T1000 (cell line): ENCODE data around the gene GIPC2.
"Not testable (repeated sequence)": the region's sequence is repeated elsewhere in the genome, so short reads cannot be mapped to it uniquely, and the experiment has no call there.

Experiments used
- DNase-seq: peaks from one replicate; lab custom pipeline; 2025; ENCODE audit warnings: mixed read lengths; lab: John Stamatoyannopoulos, UW

The GIPC2 gene, protein sequence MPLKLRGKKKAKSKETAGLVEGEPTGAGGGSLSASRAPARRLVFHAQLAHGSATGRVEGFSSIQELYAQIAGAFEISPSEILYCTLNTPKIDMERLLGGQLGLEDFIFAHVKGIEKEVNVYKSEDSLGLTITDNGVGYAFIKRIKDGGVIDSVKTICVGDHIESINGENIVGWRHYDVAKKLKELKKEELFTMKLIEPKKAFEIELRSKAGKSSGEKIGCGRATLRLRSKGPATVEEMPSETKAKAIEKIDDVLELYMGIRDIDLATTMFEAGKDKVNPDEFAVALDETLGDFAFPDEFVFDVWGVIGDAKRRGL

DNA sequence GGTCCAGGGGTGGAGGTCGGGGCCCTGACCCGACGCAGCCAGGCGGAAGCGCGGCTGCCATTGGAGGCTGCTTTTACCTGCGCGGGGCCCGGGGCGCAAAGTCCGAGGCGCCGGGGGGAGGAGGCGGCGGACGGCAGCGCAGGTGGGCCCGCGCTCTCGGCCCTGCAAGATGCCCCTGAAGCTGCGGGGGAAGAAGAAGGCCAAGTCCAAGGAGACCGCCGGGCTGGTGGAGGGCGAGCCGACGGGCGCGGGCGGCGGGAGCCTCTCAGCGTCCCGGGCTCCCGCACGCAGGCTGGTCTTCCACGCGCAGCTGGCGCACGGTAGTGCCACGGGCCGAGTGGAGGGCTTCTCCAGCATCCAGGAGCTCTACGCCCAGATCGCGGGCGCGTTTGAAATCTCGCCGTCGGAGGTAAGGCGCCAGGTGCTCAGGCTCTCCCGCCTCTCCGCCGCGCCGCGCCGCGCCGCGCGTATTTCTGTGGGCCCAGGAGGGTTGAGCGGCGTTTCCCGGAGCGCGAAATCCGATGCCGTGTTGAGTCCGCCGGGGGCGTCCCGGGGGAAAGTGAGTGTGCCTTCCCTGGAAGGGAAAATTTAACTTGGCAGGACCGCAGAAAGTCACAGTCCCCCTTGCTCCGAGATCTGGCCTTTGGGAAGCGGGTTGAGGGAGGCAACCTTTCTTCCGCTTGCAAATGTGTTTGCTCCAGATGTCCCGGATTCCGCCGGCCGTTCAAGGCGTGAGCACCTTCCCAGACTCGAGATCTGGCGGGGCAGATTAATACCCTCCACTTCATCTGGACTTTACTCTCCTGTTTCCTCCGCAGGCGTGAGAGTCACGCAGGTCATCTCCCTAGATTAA, at the start of gene GIPC2:
Gene GIPC2, plus strand, starts transcription at position 41 of the 853 bp plus-strand sequence. Its CDS starts 129 bp downstream, at position 170.
- no peak for DNase-seq

GRCh38 chr1:77996734-77997133, 49.0 kb upstream of the GIPC2 start:
- no peak for DNase-seq

DNA sequence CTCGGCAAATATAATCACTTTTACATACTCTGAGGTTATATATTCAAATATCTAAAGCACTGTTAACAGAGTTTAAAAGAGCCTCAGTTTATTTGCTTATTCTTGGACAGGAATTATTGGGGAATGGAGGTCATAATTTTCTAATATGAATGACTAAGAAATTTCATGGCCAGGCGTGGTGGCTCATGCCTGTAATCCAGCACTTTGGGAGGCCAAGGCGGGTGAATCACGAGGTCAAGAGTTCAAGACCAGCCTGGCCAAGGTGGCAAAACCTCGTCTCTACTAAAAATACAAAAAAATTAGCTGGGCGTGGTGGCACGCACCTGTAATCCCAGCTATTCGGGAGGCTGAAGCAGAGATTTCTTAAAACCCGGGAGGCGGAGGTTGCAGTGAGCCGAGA, 45.2 kb upstream of the GIPC2 start:
- DNase-seq, result not testable (repeated sequence)

DNA sequence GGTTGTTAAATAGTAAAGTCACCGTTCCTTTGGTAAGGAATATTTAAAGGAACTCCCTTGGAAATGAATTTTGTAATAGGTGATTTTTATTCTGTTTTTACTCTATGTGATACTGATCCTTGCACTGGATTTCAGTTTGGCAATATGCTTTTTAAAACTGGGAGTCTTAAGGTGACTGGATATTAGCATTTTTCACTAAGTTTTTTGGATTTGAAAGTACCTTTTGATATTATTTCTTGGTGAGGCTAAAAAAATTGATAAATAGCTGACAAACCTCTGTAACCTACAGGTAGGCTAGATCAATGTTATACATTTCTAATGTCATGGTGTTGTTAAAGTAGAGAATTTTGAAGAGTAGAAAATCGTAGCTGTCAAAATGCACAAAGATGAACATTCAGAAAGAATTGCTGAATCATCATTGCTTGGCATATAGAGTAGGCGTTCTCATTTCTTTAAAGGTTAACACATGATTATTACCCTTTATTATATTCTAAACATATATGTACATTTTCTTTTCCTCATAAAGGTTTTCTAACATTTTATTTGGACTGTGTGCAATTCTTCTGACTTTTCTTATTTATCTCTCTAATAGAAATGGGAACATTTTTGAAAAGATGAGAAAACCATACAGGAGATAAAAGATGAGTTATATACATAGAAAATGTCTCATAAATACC, 42.6 kb upstream of the GIPC2 start:
- DNase-seq, result no peak

DNA sequence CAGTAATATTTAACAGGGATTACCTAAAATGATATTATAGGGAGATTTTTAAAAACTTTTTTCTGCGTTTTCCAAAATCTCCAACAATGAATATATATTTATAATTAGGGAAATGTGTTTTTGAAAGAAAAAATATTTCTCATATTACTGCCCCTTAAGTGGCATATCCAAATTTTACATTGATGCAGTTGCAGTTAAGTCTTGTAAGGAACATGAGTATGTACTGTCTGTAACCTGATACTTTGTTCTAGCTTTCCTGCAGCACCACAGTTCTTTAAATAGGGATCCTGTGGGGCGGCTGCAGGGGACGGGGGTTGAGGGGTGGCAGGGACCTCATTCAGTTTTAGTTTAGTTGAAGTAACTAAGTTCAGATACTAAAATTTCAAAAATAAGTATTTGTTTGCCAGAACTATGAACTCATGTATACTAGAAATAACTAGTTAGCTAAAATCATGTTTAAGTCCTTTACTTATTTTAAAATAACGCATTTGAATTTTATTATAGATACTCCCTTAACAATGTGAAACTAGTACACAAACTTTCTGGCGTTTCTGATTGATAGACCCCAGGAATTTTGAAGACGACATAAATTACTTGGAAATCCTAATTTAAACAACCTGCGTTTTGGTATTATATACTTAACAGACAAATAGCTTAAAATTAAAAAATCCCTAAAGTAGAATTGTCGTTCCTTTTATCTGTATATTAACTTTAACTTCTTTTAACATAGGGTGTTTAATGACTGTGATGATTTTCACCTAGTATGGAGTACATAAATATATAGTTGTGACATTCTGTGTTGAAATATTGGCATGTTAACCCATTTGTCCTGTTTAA, 41.7 kb upstream of the GIPC2 start:
- peak; percentile 52 for DNase-seq

- peak; percentile 54 for DNase-seq
Measured at GRCh38 chr1:78004719-78005447, 40.9 kb upstream of the GIPC2 start, which contains the start of gene DNAJB4. TSS of gene DNAJB4 (plus strand) at chr1:78004939. CDS start at chr1:78005111, 172 bp downstream.

- DNase-seq, result no peak
Measured at GRCh38 chr1:78005448-78005722, 40.4 kb upstream of the GIPC2 start.

DNA sequence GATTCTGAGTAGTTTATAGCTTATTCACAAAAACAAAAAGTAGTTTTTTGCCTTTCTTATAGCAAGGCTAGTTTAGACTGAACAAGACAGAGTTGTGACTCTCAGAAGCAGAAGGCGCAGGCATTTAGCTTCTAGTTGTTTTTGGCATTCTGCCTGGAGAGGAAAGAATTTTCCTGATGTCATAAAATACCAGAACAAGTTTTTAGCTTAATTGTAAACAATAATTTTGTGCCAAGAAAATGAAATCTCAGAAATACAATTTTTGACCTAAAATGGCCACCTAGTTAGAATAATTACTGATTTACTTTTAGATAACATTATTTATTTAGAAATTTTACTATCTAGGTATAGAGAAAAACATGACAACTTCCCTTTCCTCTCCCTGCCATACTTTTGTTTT, 40.0 kb upstream of the GIPC2 start:
- DNase-seq, result no peak

GRCh38 chr1:78006521-78006920, 39.2 kb upstream of the GIPC2 start:
- DNase-seq, result no peak

DNA sequence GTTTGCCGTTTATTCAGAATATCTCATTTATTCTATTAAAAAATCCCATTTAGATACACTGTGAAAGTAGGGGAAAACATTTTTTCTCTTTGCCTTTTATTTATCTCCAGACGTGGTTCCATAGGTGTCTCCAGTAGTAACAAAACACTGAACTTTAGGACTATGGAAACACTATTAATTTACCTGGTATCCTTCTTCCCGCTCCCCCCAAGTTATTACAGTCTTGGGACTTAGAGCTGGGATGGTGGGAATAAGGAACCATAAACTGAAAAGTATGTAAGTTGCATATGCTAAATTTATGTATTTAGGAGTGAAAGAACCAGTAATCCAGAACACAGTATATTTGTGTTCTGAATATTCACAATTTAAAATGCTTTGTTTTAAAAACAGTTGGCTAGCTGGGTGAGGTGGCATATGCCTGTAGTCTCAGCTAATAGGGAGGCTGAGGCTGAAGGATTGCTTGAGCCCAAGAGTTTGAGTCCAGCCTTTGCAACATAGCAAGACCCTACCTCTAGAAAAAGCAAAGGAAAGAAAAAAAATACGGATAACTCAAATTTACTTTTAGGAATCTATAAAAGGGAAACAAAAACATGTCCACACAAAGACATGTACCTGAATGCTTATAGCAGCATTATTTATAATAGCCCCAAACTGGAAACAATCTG, 38.0 kb upstream of the GIPC2 start:
- DNase-seq, result no peak

- DNase-seq, result no peak
Measured at GRCh38 chr1:78009276-78009675, 36.5 kb upstream of the GIPC2 start.

- no peak for DNase-seq
Measured at GRCh38 chr1:78009836-78010235, 35.9 kb upstream of the GIPC2 start.

GRCh38 chr1:78011050-78011449, 34.7 kb upstream of the GIPC2 start:
- DNase-seq, result no peak

GRCh38 chr1:78015148-78015547, 30.6 kb upstream of the GIPC2 start:
- no peak for DNase-seq

GRCh38 chr1:78019024-78019423, 26.7 kb upstream of the GIPC2 start:
- no peak for DNase-seq

- not testable (repeated sequence) for DNase-seq
Measured at GRCh38 chr1:78021134-78021533, 24.6 kb upstream of the GIPC2 start.

GRCh38 chr1:78029793-78030192, 16.0 kb upstream of the GIPC2 start:
- no peak for DNase-seq

DNA sequence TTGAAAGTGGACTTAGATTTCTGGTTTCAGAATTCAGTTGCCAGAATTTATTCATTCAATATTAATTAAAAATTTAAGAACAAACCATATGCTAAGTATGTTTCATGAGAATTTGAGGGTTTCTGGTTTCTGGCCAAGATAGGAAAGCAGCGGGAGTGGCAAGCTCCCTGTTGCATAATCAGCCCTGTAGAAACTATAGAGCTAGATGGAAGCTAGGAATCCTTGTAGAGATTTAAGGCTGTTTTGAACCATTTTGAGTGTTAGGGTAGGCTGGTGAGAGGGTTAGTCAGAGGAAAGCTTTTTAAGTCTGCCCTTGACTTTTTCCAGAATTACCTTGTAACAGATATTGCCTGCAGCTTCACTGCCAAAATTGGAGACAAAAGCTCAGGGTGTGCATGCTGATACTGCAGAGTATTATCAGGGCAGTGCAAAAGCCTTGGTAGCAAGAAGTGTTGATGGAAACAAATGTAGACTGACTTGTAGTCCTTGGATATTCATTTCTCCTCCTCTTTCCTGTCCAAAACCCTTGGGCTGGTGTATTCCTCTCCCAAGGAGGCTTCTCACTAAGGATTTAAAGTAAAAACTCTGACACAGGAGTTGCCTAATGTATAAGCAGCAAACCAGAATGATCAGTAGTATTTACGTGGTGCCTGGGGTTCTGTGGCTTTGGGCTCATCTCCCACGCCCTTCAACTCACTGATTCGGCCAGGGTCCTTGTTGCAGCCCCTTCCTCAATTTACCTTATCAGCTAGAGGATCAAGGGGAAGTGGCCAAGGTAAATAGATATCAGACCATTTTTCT, 12.6 kb upstream of the GIPC2 start:
- DNase-seq, result no peak

GRCh38 chr1:78033797-78034172, 12.0 kb upstream of the GIPC2 start:
- no peak for DNase-seq

GRCh38 chr1:78035121-78035520, 10.6 kb upstream of the GIPC2 start:
- DNase-seq, result no peak
